GM23338 (cell line): ENCODE results near the gene COL25A1. TPM values are rescaled to one million over a fixed set of nuclear protein-coding genes. Genes with fewer than 3 reads are reported as not detected.

Experiments
- ATAC-seq: fragments of 200-7000 bp; cut with Tn5 transposase; 3 replicates; pipeline ENCODE4 v1.9.1; 2020
- DNase-seq: peaks from one replicate; pipeline ENCODE4 v3.0.0-alpha.2; 2015; ENCODE audit warnings: low spot score
- H2AFZ ChIP-seq: fragments of 200-600 bp; sonication (generic); 2 replicates; pipeline ENCODE4 v1.8.0; 2016; ENCODE audit warnings: antibody characterized with exemption, mild to moderate bottlenecking, moderate library complexity
- H3F3A ChIP-seq: fragments of 200-600 bp; sonication (generic); replicated peaks from 2 replicates; pipeline ENCODE4 v1.8.0; 2017; ENCODE audit warnings: antibody characterized with exemption, mixed run types, low read depth
- H3K27ac ChIP-seq: fragments of 200-600 bp; sonication (generic); 2 replicates; pipeline ENCODE4 v1.6.1; 2016; ENCODE audit warnings: low read depth
- H3K27me3 ChIP-seq: fragments of 200-600 bp; sonication (generic); 2 replicates; pipeline ENCODE4 v1.8.0; 2016; ENCODE audit warnings: mild to moderate bottlenecking, mixed run types, moderate library complexity; ENCODE audit not compliant: insufficient read depth
- H3K36me3 ChIP-seq: fragments of 200-600 bp; sonication (generic); 2 replicates; pipeline ENCODE4 v1.8.0; 2016; ENCODE audit warnings: mild to moderate bottlenecking; ENCODE audit not compliant: insufficient read depth
- H3K4me1 ChIP-seq: fragments of 200-600 bp; sonication (generic); 2 replicates; pipeline ENCODE4 v1.8.0; 2016; ENCODE audit warnings: mild to moderate bottlenecking, moderate library complexity; ENCODE audit not compliant: insufficient read depth
- H3K4me2 ChIP-seq: fragments of 200-600 bp; sonication (generic); 2 replicates; pipeline ENCODE4 v1.7.1; 2017; ENCODE audit warnings: mixed run types
- H3K4me3 ChIP-seq: fragments of 200-600 bp; sonication (generic); 2 replicates; pipeline ENCODE4 v1.6.1; 2016; ENCODE audit warnings: mixed run types
- H3K79me2 ChIP-seq: fragments of 200-600 bp; sonication (generic); replicated peaks from 2 replicates; pipeline ENCODE4 v1.8.0; 2017; ENCODE audit warnings: mild to moderate bottlenecking; ENCODE audit not compliant: insufficient read depth
- H3K9me2 ChIP-seq: fragments of 200-600 bp; sonication (generic); 2 replicates; pipeline ENCODE4 v1.8.0; 2017; ENCODE audit not compliant: insufficient read depth
- H4K20me1 ChIP-seq: fragments of 200-600 bp; sonication (generic); replicated peaks from 2 replicates; pipeline ENCODE4 v1.8.0; 2017; ENCODE audit warnings: mild to moderate bottlenecking; ENCODE audit not compliant: insufficient read depth
- H3K27ac Mint-ChIP-seq: 2 replicates; pipeline ENCODE4 v1.8.0; 2020; ENCODE audit warnings: inconsistent platforms, mild to moderate bottlenecking, moderate library complexity, mixed read lengths
- H3K27me3 Mint-ChIP-seq: 3 replicates; pipeline ENCODE4 v1.8.0; 2022; ENCODE audit warnings: low read depth, mild to moderate bottlenecking, moderate library complexity, mixed read lengths, inconsistent platforms; ENCODE audit not compliant: insufficient read depth, poor library complexity
- H3K36me3 Mint-ChIP-seq: 3 replicates; pipeline ENCODE4 v1.8.0; 2021; ENCODE audit warnings: low read depth, mild to moderate bottlenecking, inconsistent platforms, moderate library complexity, mixed read lengths
- H3K4me1 Mint-ChIP-seq: 3 replicates; pipeline ENCODE4 v1.8.0; 2020; ENCODE audit warnings: mild to moderate bottlenecking, inconsistent platforms, mixed read lengths
- H3K4me3 Mint-ChIP-seq: 3 replicates; pipeline ENCODE4 v1.8.0; 2021; ENCODE audit warnings: moderate library complexity, mild to moderate bottlenecking, inconsistent platforms, mixed read lengths
- H3K9me3 Mint-ChIP-seq: 3 replicates; pipeline ENCODE4 v1.8.0; 2020; ENCODE audit warnings: moderate library complexity, mild to moderate bottlenecking, inconsistent platforms, mixed read lengths
- CREB1 ChIP-seq: fragments of 250-450 bp; sonication (Bioruptor Pico); IDR thresholded peaks from 2 replicates; pipeline ENCODE4 v1.5.0; 2020; ENCODE audit warnings: low read depth, mild to moderate bottlenecking, moderate library complexity
- EZH2 ChIP-seq: fragments of 200-600 bp; sonication (generic); IDR thresholded peaks from one replicate; pipeline ENCODE4 v1.8.0; 2017; ENCODE audit warnings: antibody characterized with exemption, mild to moderate bottlenecking, low read depth; ENCODE audit not compliant: unreplicated experiment
- EZH2phosphoT487 ChIP-seq: fragments of 200-600 bp; sonication (generic); IDR thresholded peaks from one replicate; pipeline ENCODE4 v1.8.1; 2018; ENCODE audit warnings: antibody characterized with exemption; ENCODE audit not compliant: unreplicated experiment
- JUNB ChIP-seq: IDR thresholded peaks from one replicate; pipeline ENCODE4 v1.6.1; 2016; ENCODE audit warnings: antibody characterized with exemption; ENCODE audit not compliant: unreplicated experiment
- ZNF114 ChIP-seq: fragments of 250-450 bp; sonication (Bioruptor Pico); IDR thresholded peaks from 2 replicates; pipeline ENCODE4 v1.5.0; 2020; ENCODE audit warnings: mild to moderate bottlenecking, moderate library complexity
- ZNF331 ChIP-seq: fragments of 250-450 bp; sonication (Bioruptor Pico); IDR thresholded peaks from 2 replicates; pipeline ENCODE4 v1.5.0; 2020; ENCODE audit warnings: low read depth, mild to moderate bottlenecking, moderate library complexity
- polyA plus RNA-seq: library from polyadenylated mRNA; unstranded; fragments of >200 nt; fragmentation: Nextera tagmentation; extraction: Ambion mirVana; gene quantifications from 2 replicates; pipeline ENCODE4 v1.2.1, GENCODE V29; 2016
- total RNA-seq: library from RNA; depleted of rRNA; stranded (reverse); fragments of >200 nt; shearing (Covaris generic); gene quantifications from 2 replicates; pipeline ENCODE4 v1.2.3, GENCODE V29; 2014
- TF ChIP-seq, protein P1 (sequence below): fragments of 250-450 bp; sonication (Bioruptor Pico); IDR thresholded peaks from 2 replicates; pipeline ENCODE4 v1.5.0; 2020; ENCODE audit warnings: mild to moderate bottlenecking, moderate library complexity
- TF ChIP-seq, protein P2 (sequence below): IDR thresholded peaks from one replicate; pipeline ENCODE4 v1.6.1; 2018; ENCODE audit warnings: antibody characterized with exemption; ENCODE audit not compliant: unreplicated experiment

The COL25A1 gene
- total and polyA plus RNA-seq, 2 experiments from 2014 or later, result 3.9 to 5.6 TPM

DNA sequence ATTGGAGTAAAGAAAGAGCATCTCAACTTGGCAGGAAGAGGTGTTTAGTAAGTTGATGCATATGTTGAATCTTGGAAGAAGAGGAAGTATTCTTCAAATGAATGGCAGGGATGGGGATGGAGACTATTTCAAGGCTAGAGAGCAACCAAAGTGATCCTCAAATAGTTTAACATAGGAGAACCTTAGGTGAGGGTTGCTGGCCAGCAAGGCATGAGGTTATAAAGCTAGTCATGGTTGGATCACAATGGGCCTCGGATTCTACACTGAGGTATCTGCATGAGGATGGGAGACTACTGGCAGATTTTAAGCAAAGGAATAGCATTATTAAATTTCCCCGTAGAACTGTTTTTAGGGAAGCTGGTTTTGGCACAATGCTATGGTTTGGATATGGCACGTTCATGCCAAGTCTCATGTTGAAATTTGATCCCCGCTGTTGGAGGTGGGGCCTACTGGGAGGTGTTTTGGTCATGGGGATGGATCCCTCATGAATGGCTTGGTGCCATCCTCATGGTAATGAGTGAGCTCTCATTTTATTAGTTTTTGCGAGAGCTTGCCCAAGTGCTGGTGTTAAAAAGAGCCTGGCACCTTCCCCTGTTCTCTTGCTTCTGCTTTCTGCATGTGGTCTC, 497.7 kb downstream of the COL25A1 start:
- H3K4me3 ChIP-seq, result no peak overlapping the region
- no peak overlapping the region for H3K4me3 Mint-ChIP-seq
- peaks cover 9% of the 10 kb centered on the region for H3K9me2 ChIP-seq
- H3F3A ChIP-seq, result no peaks in the 10 kb centered on the region
- H3K4me1 ChIP-seq, result no peaks in the 10 kb centered on the region
- no peaks in the 10 kb centered on the region for H3K79me2 ChIP-seq
- H3K4me1 Mint-ChIP-seq, result no peaks in the 10 kb centered on the region
- no peak for ATAC-seq
- H4K20me1 ChIP-seq, result no peaks in the 10 kb centered on the region
- no peaks in the 10 kb centered on the region for H3K27me3 Mint-ChIP-seq
- no peak overlapping the region for H3K27ac Mint-ChIP-seq
- no peaks in the 10 kb centered on the region for H3K36me3 Mint-ChIP-seq
- H3K27ac ChIP-seq, result no peak overlapping the region
- H3K9me3 Mint-ChIP-seq, result no peaks in the 10 kb centered on the region
- H2AFZ ChIP-seq, result peak overlapping the region; percentile 38; the same call in 1 of the 2 replicates
- no peaks in the 10 kb centered on the region for H3K36me3 ChIP-seq
- TF ChIP-seq EZH2phosphoT487 (no peak), ZNF331 (no peak)
- no peaks in the 10 kb centered on the region for H3K27me3 ChIP-seq
- DNase-seq, result no peak
- no peak overlapping the region for H3K4me2 ChIP-seq

DNA sequence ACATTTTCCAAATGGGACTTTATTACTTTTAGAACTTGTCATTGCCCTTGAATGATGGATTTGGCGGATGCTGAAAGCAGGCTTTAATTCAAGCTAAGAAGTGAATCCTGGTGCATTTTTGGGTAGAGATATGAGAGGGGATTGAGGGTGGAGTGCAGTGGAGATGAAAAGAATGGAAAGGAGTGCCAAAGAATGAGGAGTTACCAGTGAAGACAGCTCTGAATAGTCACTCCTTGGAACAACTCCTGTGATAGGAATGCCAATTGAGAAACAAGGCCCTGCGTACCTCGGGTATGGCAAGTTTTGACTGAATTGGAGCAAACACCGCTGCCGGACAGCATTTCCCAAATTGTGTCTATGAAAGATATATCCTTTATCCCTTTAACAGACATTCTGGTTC, 503.2 kb downstream of the COL25A1 start:
- no peaks in the 10 kb centered on the region for H3K79me2 ChIP-seq
- Mint-ChIP-seq H3K27me3 (no peaks in the 10 kb centered on the region), H3K27ac (no peak overlapping the region), H3K36me3 (no peaks in the 10 kb centered on the region), H3K4me1 (no peaks in the 10 kb centered on the region), H3K9me3 (no peaks in the 10 kb centered on the region), H3K4me3 (no peak overlapping the region)
- no peak for ATAC-seq
- TF ChIP-seq JUNB, result no peak
- TF ChIP-seq EZH2phosphoT487, result no peak
- no peak for TF ChIP-seq CREB1 (CRISPR knock-in tag)
- no peak for TF ChIP-seq ZNF114 (CRISPR knock-in tag)
- TF ChIP-seq EZH2, result no peak
- TF ChIP-seq, protein P1, sequence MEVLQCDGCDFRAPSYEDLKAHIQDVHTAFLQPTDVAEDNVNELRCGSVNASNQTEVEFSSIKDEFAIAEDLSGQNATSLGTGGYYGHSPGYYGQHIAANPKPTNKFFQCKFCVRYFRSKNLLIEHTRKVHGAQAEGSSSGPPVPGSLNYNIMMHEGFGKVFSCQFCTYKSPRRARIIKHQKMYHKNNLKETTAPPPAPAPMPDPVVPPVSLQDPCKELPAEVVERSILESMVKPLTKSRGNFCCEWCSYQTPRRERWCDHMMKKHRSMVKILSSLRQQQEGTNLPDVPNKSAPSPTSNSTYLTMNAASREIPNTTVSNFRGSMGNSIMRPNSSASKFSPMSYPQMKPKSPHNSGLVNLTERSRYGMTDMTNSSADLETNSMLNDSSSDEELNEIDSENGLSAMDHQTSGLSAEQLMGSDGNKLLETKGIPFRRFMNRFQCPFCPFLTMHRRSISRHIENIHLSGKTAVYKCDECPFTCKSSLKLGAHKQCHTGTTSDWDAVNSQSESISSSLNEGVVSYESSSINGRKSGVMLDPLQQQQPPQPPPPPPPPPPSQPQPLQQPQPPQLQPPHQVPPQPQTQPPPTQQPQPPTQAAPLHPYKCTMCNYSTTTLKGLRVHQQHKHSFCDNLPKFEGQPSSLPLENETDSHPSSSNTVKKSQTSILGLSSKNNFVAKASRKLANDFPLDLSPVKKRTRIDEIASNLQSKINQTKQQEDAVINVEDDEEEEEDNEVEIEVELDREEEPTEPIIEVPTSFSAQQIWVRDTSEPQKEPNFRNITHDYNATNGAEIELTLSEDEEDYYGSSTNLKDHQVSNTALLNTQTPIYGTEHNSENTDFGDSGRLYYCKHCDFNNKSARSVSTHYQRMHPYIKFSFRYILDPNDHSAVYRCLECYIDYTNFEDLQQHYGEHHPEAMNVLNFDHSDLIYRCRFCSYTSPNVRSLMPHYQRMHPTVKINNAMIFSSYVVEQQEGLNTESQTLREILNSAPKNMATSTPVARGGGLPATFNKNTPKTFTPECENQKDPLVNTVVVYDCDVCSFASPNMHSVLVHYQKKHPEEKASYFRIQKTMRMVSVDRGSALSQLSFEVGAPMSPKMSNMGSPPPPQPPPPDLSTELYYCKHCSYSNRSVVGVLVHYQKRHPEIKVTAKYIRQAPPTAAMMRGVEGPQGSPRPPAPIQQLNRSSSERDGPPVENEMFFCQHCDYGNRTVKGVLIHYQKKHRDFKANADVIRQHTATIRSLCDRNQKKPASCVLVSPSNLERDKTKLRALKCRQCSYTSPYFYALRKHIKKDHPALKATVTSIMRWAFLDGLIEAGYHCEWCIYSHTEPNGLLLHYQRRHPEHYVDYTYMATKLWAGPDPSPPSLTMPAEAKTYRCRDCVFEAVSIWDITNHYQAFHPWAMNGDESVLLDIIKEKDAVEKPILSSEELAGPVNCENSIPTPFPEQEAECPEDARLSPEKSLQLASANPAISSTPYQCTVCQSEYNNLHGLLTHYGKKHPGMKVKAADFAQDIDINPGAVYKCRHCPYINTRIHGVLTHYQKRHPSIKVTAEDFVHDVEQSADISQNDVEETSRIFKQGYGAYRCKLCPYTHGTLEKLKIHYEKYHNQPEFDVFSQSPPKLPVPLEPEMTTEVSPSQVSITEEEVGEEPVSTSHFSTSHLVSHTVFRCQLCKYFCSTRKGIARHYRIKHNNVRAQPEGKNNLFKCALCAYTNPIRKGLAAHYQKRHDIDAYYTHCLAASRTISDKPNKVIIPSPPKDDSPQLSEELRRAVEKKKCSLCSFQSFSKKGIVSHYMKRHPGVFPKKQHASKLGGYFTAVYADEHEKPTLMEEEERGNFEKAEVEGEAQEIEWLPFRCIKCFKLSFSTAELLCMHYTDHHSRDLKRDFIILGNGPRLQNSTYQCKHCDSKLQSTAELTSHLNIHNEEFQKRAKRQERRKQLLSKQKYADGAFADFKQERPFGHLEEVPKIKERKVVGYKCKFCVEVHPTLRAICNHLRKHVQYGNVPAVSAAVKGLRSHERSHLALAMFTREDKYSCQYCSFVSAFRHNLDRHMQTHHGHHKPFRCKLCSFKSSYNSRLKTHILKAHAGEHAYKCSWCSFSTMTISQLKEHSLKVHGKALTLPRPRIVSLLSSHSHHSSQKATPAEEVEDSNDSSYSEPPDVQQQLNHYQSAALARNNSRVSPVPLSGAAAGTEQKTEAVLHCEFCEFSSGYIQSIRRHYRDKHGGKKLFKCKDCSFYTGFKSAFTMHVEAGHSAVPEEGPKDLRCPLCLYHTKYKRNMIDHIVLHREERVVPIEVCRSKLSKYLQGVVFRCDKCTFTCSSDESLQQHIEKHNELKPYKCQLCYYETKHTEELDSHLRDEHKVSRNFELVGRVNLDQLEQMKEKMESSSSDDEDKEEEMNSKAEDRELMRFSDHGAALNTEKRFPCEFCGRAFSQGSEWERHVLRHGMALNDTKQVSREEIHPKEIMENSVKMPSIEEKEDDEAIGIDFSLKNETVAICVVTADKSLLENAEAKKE, result no peak
- TF ChIP-seq, protein P2, sequence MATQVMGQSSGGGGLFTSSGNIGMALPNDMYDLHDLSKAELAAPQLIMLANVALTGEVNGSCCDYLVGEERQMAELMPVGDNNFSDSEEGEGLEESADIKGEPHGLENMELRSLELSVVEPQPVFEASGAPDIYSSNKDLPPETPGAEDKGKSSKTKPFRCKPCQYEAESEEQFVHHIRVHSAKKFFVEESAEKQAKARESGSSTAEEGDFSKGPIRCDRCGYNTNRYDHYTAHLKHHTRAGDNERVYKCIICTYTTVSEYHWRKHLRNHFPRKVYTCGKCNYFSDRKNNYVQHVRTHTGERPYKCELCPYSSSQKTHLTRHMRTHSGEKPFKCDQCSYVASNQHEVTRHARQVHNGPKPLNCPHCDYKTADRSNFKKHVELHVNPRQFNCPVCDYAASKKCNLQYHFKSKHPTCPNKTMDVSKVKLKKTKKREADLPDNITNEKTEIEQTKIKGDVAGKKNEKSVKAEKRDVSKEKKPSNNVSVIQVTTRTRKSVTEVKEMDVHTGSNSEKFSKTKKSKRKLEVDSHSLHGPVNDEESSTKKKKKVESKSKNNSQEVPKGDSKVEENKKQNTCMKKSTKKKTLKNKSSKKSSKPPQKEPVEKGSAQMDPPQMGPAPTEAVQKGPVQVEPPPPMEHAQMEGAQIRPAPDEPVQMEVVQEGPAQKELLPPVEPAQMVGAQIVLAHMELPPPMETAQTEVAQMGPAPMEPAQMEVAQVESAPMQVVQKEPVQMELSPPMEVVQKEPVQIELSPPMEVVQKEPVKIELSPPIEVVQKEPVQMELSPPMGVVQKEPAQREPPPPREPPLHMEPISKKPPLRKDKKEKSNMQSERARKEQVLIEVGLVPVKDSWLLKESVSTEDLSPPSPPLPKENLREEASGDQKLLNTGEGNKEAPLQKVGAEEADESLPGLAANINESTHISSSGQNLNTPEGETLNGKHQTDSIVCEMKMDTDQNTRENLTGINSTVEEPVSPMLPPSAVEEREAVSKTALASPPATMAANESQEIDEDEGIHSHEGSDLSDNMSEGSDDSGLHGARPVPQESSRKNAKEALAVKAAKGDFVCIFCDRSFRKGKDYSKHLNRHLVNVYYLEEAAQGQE, result no peak
- no peak overlapping the region for H3K4me3 ChIP-seq
- H3F3A ChIP-seq, result no peaks in the 10 kb centered on the region
- DNase-seq, result no peak
- H3K27ac ChIP-seq, result no peak overlapping the region
- H3K9me2 ChIP-seq, result no peaks in the 10 kb centered on the region
- H2AFZ ChIP-seq, result no peak overlapping the region
- H3K4me1 ChIP-seq, result no peaks in the 10 kb centered on the region
- no peaks in the 10 kb centered on the region for H4K20me1 ChIP-seq
- no peak overlapping the region for H3K4me2 ChIP-seq
- H3K36me3 ChIP-seq, result no peaks in the 10 kb centered on the region
- H3K27me3 ChIP-seq, result no peaks in the 10 kb centered on the region
